Measurements from ENCODE around the gene UNCX.
"Not testable (repeated sequence)": the region's sequence is repeated elsewhere in the genome, so short reads cannot be mapped to it uniquely, and the experiment has no call there.

UNCX gene

GRCh38 chr7:1256621-1257020, 23.9 kb downstream of the UNCX start:
- Histone ChIP-seq H3K4me3 (ENCODE audit: insufficient read length, low read depth) (no peak overlapping the region), H3K9ac (ENCODE audit: insufficient read length, low read depth) (peak overlapping the region; percentile 16), H3K27me3 (ENCODE audit: insufficient read depth, insufficient read length) (peaks cover 13% of the 10 kb centered on the region), H3K36me3 (ENCODE audit: insufficient read depth, insufficient read length, low read length) (no peaks in the 10 kb centered on the region), H3K9me3 (ENCODE audit: insufficient read depth, low read length) (no peaks in the 10 kb centered on the region), H3K4me1 (ENCODE audit: insufficient read depth, insufficient read length) (peaks cover 9% of the 10 kb centered on the region)
- TF ChIP-seq ZNF274 (IDR thresholded peaks at IDR 0.05; ENCODE audit: low read depth, low read length) (no peak), SUZ12 (IDR thresholded peaks at IDR 0.05; ENCODE audit: extremely low read depth, insufficient read depth, insufficient read length) (no peak), YY1 (IDR thresholded peaks at IDR 0.05; ENCODE audit: insufficient read depth, insufficient read length) (no peak)
- no peak for DNase-seq (ENCODE audit: low read depth, low spot score)

DNA sequence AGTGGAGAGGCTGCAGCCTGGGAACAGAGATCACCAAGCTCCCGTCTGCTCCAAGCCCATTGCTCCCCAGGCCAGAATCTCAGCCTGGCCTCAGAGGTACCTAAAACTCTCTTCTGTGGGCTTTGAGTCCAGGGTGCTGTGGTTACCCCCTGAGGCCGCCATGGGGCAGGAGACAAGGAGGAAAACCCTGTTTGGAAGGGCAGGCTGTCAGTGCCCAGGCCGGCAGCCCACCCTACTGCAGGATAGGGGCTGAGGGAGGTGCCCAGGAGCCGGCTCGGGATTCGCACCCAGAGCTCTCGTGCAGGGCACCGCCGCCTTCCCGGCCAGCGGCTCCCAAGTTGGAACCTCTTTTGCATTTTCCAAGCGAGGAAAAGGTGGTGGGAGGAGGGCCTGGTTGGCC, 24.5 kb downstream of the UNCX start:
- TF ChIP-seq YY1 (IDR thresholded peaks at IDR 0.05; ENCODE audit: insufficient read depth, insufficient read length) = no peak
- no peak for TF ChIP-seq ZNF274 (IDR thresholded peaks at IDR 0.05; ENCODE audit: low read depth, low read length)
- TF ChIP-seq SUZ12 (IDR thresholded peaks at IDR 0.05; ENCODE audit: extremely low read depth, insufficient read depth, insufficient read length) = no peak
- H3K27me3 ChIP-seq (ENCODE audit: insufficient read depth, insufficient read length) = peaks cover 9% of the 10 kb centered on the region
- no peaks in the 10 kb centered on the region for H3K9me3 ChIP-seq (ENCODE audit: insufficient read depth, low read length)
- no peak overlapping the region for H3K9ac ChIP-seq (ENCODE audit: insufficient read length, low read depth)
- no peak for DNase-seq (ENCODE audit: low read depth, low spot score)
- H3K4me3 ChIP-seq (ENCODE audit: insufficient read length, low read depth) = no peak overlapping the region
- no peaks in the 10 kb centered on the region for H3K36me3 ChIP-seq (ENCODE audit: insufficient read depth, insufficient read length, low read length)
- peaks cover 9% of the 10 kb centered on the region for H3K4me1 ChIP-seq (ENCODE audit: insufficient read depth, insufficient read length)

GRCh38 chr7:1257863-1258262, 25.2 kb downstream of the UNCX start:
- H3K4me3 ChIP-seq (ENCODE audit: insufficient read length, low read depth) = no peak overlapping the region
- TF ChIP-seq SUZ12 (IDR thresholded peaks at IDR 0.05; ENCODE audit: extremely low read depth, insufficient read depth, insufficient read length) = no peak
- TF ChIP-seq YY1 (IDR thresholded peaks at IDR 0.05; ENCODE audit: insufficient read depth, insufficient read length) = no peak
- TF ChIP-seq ZNF274 (IDR thresholded peaks at IDR 0.05; ENCODE audit: low read depth, low read length) = no peak
- H3K9me3 ChIP-seq (ENCODE audit: insufficient read depth, low read length) = no peaks in the 10 kb centered on the region
- H3K4me1 ChIP-seq (ENCODE audit: insufficient read depth, insufficient read length) = peaks cover 13% of the 10 kb centered on the region
- H3K36me3 ChIP-seq (ENCODE audit: insufficient read depth, insufficient read length, low read length) = no peaks in the 10 kb centered on the region
- H3K9ac ChIP-seq (ENCODE audit: insufficient read length, low read depth) = no peak overlapping the region
- DNase-seq (ENCODE audit: low read depth, low spot score) = no peak
- H3K27me3 ChIP-seq (ENCODE audit: insufficient read depth, insufficient read length) = peaks cover 9% of the 10 kb centered on the region

- H3K4me3 ChIP-seq (ENCODE audit: insufficient read length, low read depth) = no peak overlapping the region
- H3K36me3 ChIP-seq (ENCODE audit: insufficient read depth, insufficient read length, low read length) = no peaks in the 10 kb centered on the region
- TF ChIP-seq SUZ12 (IDR thresholded peaks at IDR 0.05; ENCODE audit: extremely low read depth, insufficient read depth, insufficient read length) = no peak
- no peak overlapping the region for H3K9ac ChIP-seq (ENCODE audit: insufficient read length, low read depth)
- H3K27me3 ChIP-seq (ENCODE audit: insufficient read depth, insufficient read length) = peaks cover 6% of the 10 kb centered on the region
- H3K4me1 ChIP-seq (ENCODE audit: insufficient read depth, insufficient read length) = peaks cover 11% of the 10 kb centered on the region
- H3K9me3 ChIP-seq (ENCODE audit: insufficient read depth, low read length) = no peaks in the 10 kb centered on the region
- DNase-seq (ENCODE audit: low read depth, low spot score) = no peak
Measured at GRCh38 chr7:1259621-1260243, 27.1 kb downstream of the UNCX start.

DNA sequence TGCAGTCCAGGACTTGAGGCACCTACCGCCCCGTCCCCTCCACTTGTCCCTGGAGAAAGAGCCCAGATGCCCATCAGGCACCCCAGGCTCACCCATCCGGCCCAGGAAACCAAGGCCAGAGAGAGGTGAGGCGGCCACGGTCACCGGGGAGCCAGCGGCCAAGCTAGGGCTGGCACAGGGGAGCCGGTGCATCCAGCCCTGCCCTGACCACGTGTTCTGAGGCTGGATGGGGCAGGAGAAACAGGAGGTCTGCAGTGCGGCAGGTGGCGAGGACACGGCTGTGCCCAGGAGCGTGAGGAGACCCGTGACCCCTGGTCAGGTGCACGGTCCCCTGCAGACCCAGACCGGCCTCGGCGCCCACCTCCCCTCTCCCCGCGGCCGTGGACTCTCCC, 27.6 kb downstream of the UNCX start:
- H3K4me1 ChIP-seq (ENCODE audit: insufficient read depth, insufficient read length) = peaks cover 7% of the 10 kb centered on the region
- peaks cover 10% of the 10 kb centered on the region for H3K27me3 ChIP-seq (ENCODE audit: insufficient read depth, insufficient read length)
- H3K36me3 ChIP-seq (ENCODE audit: insufficient read depth, insufficient read length, low read length) = no peaks in the 10 kb centered on the region
- DNase-seq (ENCODE audit: low read depth, low spot score) = no peak
- no peaks in the 10 kb centered on the region for H3K9me3 ChIP-seq (ENCODE audit: insufficient read depth, low read length)
- H3K4me3 ChIP-seq (ENCODE audit: insufficient read length, low read depth) = no peak overlapping the region
- H3K9ac ChIP-seq (ENCODE audit: insufficient read length, low read depth) = peak overlapping the region; percentile 42
- TF ChIP-seq SUZ12 (IDR thresholded peaks at IDR 0.05; ENCODE audit: extremely low read depth, insufficient read depth, insufficient read length) (no peak), ZNF274 (IDR thresholded peaks at IDR 0.05; ENCODE audit: low read depth, low read length) (no peak), YY1 (IDR thresholded peaks at IDR 0.05; ENCODE audit: insufficient read depth, insufficient read length) (no peak)

- not testable (repeated sequence) for H3K4me1 ChIP-seq (ENCODE audit: insufficient read depth, insufficient read length); H3K4me3 ChIP-seq (ENCODE audit: insufficient read length, low read depth); H3K9ac ChIP-seq (ENCODE audit: insufficient read length, low read depth); H3K36me3 ChIP-seq (ENCODE audit: insufficient read depth, insufficient read length, low read length); H3K27me3 ChIP-seq (ENCODE audit: insufficient read depth, insufficient read length); DNase-seq (ENCODE audit: low read depth, low spot score); H3K9me3 ChIP-seq (ENCODE audit: insufficient read depth, low read length)
Measured at GRCh38 chr7:1261036-1261435, 28.4 kb downstream of the UNCX start.

DNA sequence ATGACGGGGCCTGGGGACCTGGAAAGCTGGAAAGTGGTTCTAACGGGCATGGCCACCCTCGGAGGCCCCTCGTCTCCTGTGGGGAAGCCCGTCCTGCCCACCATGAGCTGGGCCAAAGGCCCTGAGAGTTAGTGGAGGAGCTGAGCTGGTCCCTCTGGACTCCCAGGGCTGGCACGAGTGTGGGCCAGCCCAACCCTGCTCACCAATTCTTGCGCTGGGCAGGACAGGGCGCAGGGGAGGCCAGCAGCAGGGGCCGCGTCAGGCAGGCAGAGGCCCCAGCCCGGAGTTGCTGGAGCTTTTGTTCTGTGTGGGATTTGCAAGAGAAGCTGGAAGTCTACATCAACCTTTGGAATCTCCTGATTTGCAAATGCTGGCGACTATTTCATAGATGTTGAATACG, 29.8 kb downstream of the UNCX start:
- Histone ChIP-seq H3K27me3 (ENCODE audit: insufficient read depth, insufficient read length) (peaks cover 13% of the 10 kb centered on the region), H3K9ac (ENCODE audit: insufficient read length, low read depth) (no peak overlapping the region), H3K36me3 (ENCODE audit: insufficient read depth, insufficient read length, low read length) (no peaks in the 10 kb centered on the region), H3K9me3 (ENCODE audit: insufficient read depth, low read length) (no peaks in the 10 kb centered on the region), H3K4me1 (ENCODE audit: insufficient read depth, insufficient read length) (peaks cover 6% of the 10 kb centered on the region), H3K4me3 (ENCODE audit: insufficient read length, low read depth) (no peak overlapping the region)
- no peak for DNase-seq (ENCODE audit: low read depth, low spot score)
- TF ChIP-seq ZNF274 (IDR thresholded peaks at IDR 0.05; ENCODE audit: low read depth, low read length) (no peak), YY1 (IDR thresholded peaks at IDR 0.05; ENCODE audit: insufficient read depth, insufficient read length) (no peak), SUZ12 (IDR thresholded peaks at IDR 0.05; ENCODE audit: extremely low read depth, insufficient read depth, insufficient read length) (no peak)

All from NT2/D1 (cell line).